ENCODE data around the gene YTHDF1. TPM values are rescaled to one million over a fixed set of nuclear protein-coding genes. Genes with fewer than 3 reads are reported as not detected.

The YTHDF1 gene
- total RNA-seq, 2 experiments from 2014 or later: 36.2 to 38.7 TPM

DNA sequence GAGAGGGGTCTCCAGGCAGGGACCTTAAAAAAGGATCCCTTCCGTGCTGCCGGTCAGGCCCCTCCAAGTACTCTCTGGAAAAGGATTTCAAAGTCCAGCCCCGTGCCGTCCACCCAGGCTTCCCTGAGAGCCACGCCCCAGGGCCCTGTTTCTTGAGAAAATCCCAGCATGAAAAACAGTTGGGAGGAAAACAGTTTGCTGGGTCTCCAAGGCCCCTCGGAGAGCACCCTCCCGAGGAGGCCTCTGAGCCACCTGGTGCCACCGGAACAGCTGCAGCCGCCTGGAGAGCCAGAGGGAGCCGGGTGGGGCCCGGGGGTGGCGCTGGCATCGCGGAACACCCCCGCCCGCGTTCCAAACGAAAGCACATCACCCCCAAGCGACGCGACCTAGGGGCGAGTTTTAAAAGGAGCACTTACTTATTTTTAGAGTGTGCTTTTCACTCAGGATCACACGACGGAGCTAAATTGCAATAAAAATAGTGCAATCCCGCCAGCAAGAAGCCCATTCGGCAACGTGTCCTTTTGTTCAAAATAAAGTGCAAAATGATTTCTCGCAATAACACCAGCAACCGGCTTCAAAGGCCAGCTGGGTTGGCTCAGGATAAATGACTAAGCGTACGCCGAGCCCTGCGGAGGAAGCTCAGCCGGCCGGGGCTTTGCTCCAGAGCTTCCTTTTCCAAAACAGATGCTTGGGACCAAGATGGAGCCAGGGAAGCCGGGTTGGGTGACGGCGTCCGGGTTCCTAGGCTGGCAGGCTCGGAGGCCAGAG is 64.2 kb downstream of the YTHDF1 start:
- ATAC-seq (no peak), DNase-seq (no peak)
- ChIA-PET POLR2A (no interaction called here), CTCF (no interaction called here)
- H3K9me3 Mint-ChIP-seq (ENCODE audit: insufficient read depth): no peaks in the 10 kb centered on the region
- H3K27me3 Mint-ChIP-seq (ENCODE audit: low read depth): peaks cover 9% of the 10 kb centered on the region
- H3K4me1 Mint-ChIP-seq (ENCODE audit: low read depth): no peaks in the 10 kb centered on the region
- H3K27ac Mint-ChIP-seq: no peak overlapping the region
- H3K36me3 Mint-ChIP-seq (ENCODE audit: low read depth): no peaks in the 10 kb centered on the region
- no peak overlapping the region for H3K4me3 Mint-ChIP-seq

DNA sequence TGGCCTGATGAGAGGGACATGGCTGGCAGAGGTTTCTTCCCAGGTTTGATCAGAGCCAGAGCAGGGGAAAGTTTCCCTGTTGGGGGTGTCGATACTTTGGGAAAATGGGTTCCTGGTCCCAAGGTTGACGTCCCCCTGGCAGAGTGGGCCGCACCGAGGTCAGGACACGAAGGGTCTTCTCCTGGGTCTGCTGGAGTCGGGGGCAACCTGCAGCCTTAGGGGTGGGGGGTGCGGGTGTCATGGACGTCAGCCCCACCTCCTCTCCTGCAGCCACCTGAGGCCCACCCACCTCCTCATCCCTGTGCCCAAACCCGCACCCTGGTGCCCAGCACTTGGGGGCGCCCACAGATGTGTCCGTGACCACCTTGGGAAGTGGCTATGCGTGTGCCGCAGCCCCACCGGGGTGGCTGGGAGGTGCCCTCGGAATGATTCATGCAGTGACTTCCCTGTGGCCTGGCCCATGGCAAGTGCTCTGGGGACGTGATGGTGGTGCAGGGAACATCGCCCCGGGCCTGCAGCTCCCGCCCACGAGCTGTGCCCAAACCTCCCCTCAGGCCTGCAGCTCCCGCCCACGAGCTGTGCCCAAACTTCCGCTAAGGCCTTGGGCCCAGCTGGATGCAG is 64.9 kb downstream of the YTHDF1 start:
- Mint-ChIP-seq H3K4me3 (no peak overlapping the region), H3K27me3 (ENCODE audit: low read depth) (peaks cover 12% of the 10 kb centered on the region), H3K36me3 (ENCODE audit: low read depth) (no peaks in the 10 kb centered on the region), H3K27ac (no peak overlapping the region), H3K9me3 (ENCODE audit: insufficient read depth) (no peaks in the 10 kb centered on the region), H3K4me1 (ENCODE audit: low read depth) (no peaks in the 10 kb centered on the region)
- DNase-seq: no peak
- ChIA-PET CTCF (no interaction called here), POLR2A (no interaction called here)
- no peak for ATAC-seq

DNA sequence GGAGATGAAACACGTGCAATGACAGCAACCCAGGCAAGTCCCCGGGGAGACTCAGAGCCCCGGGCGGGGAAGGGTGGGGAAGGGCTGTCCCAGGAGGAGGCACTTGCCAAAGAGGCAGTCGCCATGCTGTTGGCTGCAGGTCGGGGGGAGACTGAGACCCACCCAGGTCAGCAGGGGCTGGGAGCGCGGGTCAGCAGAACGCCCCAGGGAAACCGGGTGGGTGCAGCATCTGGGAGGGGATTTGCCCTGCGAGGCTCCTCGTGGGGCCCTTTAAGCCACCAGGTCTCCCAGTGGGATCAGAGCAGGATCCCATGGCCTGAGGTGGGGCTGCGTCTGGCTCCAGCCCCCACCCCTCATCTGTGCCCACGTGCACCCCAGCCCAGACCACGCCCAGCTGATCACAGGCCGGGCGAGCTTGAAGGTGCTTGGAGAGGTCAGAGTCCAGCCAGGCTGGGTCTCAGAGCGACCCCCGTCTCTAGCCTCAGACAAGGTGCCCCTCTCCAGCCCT is 65.5 kb downstream of the YTHDF1 start:
- ChIA-PET CTCF (no interaction called here), POLR2A (no interaction called here)
- Mint-ChIP-seq H3K4me3 (no peak overlapping the region), H3K27me3 (ENCODE audit: low read depth) (peaks cover 16% of the 10 kb centered on the region), H3K36me3 (ENCODE audit: low read depth) (no peaks in the 10 kb centered on the region), H3K4me1 (ENCODE audit: low read depth) (no peaks in the 10 kb centered on the region), H3K9me3 (ENCODE audit: insufficient read depth) (no peaks in the 10 kb centered on the region), H3K27ac (no peak overlapping the region)
- ATAC-seq (no peak), DNase-seq (no peak)

DNA sequence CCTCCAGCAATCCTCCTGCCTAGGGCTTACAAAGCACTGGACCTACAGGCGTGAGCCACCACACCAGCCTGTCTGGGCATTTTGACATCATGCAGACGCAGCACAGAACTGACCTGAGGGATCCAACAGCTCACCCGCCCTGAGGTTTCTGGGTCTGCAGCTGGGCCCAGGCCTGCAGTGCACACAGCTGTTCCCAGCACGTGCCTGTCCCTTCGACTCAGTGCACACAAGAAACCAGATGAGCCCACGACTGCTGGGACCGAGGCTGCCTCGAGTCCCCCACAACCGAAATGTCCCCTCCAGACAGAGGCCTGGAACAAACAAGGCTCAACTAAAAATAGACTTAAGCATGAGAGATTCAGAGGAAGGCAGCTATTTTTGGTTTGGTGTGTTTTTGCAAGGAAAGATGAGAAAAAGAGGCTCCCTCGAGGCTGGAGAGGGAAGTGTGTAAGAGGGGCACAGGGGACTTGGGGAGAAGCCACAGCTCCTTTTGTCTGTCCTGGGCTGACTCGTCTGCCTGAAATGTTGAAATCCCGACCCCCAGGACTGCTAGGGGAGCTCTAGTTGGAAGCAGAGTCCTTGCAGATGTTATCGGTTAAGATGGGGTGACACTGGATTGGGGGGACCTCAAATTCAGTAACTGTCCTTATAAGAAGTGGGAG is 66.3 kb downstream of the YTHDF1 start:
- H3K4me3 Mint-ChIP-seq: no peak overlapping the region

DNA sequence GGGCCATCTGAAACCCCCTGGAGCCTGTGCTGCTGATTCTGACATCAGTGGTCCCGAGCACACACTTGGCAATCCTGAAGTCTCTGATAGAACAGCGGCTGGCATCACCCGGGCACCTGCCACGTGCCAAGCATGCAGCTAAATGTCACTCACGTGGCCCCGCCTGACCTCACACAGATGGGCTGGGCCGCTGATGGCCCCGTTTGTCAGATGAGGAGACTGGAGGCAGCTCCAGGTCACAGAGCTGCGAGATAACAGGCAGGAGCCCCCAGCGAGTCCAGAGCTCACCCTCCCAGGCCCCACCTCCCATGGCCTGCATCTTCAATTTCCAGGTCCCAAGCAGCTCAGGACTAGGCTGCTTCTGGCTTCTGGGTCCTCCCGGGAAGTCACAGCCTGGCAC is 67.2 kb downstream of the YTHDF1 start:
- Mint-ChIP-seq H3K9me3 (ENCODE audit: insufficient read depth) (no peaks in the 10 kb centered on the region), H3K27me3 (ENCODE audit: low read depth) (peaks cover 19% of the 10 kb centered on the region), H3K4me3 (no peak overlapping the region), H3K36me3 (ENCODE audit: low read depth) (no peaks in the 10 kb centered on the region), H3K4me1 (ENCODE audit: low read depth) (no peaks in the 10 kb centered on the region), H3K27ac (no peak overlapping the region)
- no peak for DNase-seq
- no peak for ATAC-seq
- ChIA-PET POLR2A (no interaction called here), CTCF (no interaction called here)

More for the DNA sequence above, 66.3 kb downstream of the YTHDF1 start:
- Mint-ChIP-seq H3K9me3 (ENCODE audit: insufficient read depth) (no peaks in the 10 kb centered on the region), H3K4me1 (ENCODE audit: low read depth) (no peaks in the 10 kb centered on the region), H3K27me3 (ENCODE audit: low read depth) (peaks cover 20% of the 10 kb centered on the region), H3K27ac (no peak overlapping the region), H3K36me3 (ENCODE audit: low read depth) (no peaks in the 10 kb centered on the region)
- ATAC-seq (no peak), DNase-seq (no peak)
- CTCF ChIA-PET: no interaction called here
- POLR2A ChIA-PET: no interaction called here

DNA sequence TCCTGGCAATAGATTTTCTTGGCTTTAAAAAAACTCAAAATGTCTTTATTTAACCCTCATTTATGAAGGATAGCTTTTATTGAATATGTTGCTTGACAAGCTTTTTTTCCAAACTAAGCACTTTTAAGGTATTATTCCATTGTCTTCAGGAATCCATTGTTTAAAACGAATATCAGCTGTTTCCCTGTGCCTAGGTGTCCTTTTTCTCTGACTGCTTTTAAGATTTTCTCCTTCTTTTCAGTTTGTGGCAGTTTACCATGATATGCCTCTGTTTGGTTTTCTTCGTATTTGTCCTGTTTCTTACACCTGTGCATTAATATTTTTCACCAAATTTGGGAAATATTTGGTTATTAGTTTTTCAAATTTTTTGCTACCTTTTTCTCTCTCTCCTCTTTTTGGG is 68.4 kb downstream of the YTHDF1 start:
- CTCF ChIA-PET: no interaction called here
- Mint-ChIP-seq H3K36me3 (ENCODE audit: low read depth) (no peaks in the 10 kb centered on the region), H3K4me1 (ENCODE audit: low read depth) (no peaks in the 10 kb centered on the region), H3K4me3 (no peak overlapping the region), H3K27me3 (ENCODE audit: low read depth) (peaks cover 21% of the 10 kb centered on the region), H3K27ac (no peak overlapping the region), H3K9me3 (ENCODE audit: insufficient read depth) (no peaks in the 10 kb centered on the region)
- DNase-seq (no peak), ATAC-seq (no peak)
- POLR2A ChIA-PET: no interaction called here

Small RNAs within 50 kb of the gene (microRNA-seq; reads per million reads assigned to microRNA genes)
- gene MIR124-3 (not detected), gene MIR3196 (not detected)

Other genes starting within 250 kb of the YTHDF1 start
- not detected for gene BHLHE23, start 209.2 kb downstream of the YTHDF1 start, total RNA-seq
- gene BIRC7, start 19.8 kb upstream of the YTHDF1 start, total RNA-seq: under 1 TPM; 0.37 to 0.74 TPM
- gene NKAIN4, start 38.3 kb upstream of the YTHDF1 start, total RNA-seq: not detected
- 10 to 100 TPM; 68.7 to 75.6 TPM for gene ARFGAP1, start 56.7 kb upstream of the YTHDF1 start, total RNA-seq
- gene COL20A1, start 77.1 kb upstream of the YTHDF1 start, total RNA-seq: not detected
- not detected for gene CHRNA4, start 145.2 kb upstream of the YTHDF1 start, total RNA-seq

Data from activated CD8-positive, alpha-beta T cell treated with anti-CD3 and anti-CD28 coated beads, Interleukin-2, amount 10 ng/mL, durations not matched to agents 7 days and 5 days (primary cell).